ENCODE data around the gene PLPP3.

PLPP3 gene

DNA sequence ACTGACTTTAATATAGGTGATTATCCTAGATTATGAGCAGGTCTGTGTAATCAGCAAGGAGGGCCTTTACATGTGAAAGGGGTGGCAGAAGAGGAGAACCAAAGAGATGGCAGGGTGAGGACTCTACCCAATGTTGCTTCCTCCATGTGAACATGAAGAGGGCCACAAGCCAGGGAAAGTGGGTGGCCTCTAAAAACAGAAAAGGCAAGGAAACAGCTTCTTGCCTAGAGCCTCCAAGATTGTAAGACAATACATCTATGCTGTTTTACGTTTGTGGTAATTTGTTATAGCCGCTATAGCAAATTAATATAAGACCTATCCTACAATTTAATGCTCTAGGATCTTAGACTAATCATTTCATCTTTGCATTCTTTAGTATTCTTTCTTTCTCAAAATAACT, 85.5 kb downstream of the PLPP3 start:
- no peak for DNase-seq

GRCh38 chr1:56491441-56491840, 87.9 kb downstream of the PLPP3 start:
- DNase-seq, result no peak

- DNase-seq, result no peak
Observed at GRCh38 chr1:56490619-56491018, 88.7 kb downstream of the PLPP3 start.

DNA sequence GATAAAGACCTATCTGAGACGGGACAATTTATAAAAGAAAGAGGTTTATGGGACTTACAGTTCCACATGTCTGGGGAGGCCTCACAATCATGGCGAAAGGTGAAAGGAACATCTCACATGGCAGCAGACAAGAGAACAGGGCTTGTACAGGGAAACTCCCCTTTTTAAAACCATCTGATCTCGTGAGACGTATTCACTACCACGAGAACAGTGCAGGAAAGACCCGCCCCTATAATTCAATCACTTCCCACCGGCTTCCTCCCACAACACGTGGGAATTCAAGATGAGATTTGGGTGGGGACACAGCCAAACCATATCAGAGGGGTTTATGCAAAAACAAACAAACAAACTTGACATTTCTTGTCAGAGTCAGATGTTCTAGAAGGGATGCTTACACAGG, 89.7 kb downstream of the PLPP3 start:
- DNase-seq, result no peak

DNA sequence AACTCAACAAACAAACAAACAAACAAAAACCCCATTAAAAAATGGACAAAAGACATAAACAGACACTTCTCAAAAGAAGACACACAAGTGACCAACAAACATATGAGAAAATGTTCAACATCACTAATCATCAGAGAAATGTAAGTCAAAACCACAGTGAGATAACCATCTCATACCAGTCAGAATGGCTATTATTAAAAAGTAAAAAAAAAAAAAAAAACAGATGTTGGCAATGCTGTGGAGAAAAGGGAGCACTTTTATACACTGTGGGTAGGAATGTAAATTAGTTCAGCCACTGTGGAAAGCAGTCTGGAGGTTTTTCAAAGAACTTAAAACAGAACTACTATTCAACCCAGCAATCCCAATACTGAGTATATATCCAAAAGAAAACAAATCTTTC, 94.7 kb downstream of the PLPP3 start:
- no peak for DNase-seq

- no peak for DNase-seq
Observed at GRCh38 chr1:56483104-56483503, 96.3 kb downstream of the PLPP3 start.

DNA sequence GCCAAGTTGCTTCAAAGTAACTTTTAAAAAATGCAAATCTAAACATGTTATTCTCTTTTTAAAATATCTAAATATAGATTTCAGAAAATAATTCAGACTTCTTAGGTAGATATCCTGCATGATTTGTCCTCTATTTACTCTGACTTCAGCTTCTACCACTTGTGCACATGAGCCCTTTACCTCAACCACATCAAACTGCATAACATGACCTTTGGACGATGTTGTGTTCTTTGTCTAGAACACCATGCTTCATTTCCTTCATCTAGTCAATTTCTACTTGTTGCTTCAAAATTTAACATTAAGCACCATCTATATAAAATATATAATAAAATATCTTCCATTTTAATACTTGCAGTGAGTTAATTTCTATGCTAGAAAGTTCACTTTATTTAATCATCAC, 96.9 kb downstream of the PLPP3 start:
- no peak for DNase-seq

- no peak for DNase-seq
Observed at GRCh38 chr1:56481140-56481694, 98.1 kb downstream of the PLPP3 start.

GRCh38 chr1:56478734-56479133, 100.6 kb downstream of the PLPP3 start:
- DNase-seq, result no peak

- DNase-seq, result no peak
Observed at GRCh38 chr1:56477164-56478111, 101.9 kb downstream of the PLPP3 start.

GRCh38 chr1:56473582-56474270, 105.6 kb downstream of the PLPP3 start:
- DNase-seq, result no peak

- no peak for DNase-seq
Observed at GRCh38 chr1:56472860-56473259, 106.5 kb downstream of the PLPP3 start.

DNA sequence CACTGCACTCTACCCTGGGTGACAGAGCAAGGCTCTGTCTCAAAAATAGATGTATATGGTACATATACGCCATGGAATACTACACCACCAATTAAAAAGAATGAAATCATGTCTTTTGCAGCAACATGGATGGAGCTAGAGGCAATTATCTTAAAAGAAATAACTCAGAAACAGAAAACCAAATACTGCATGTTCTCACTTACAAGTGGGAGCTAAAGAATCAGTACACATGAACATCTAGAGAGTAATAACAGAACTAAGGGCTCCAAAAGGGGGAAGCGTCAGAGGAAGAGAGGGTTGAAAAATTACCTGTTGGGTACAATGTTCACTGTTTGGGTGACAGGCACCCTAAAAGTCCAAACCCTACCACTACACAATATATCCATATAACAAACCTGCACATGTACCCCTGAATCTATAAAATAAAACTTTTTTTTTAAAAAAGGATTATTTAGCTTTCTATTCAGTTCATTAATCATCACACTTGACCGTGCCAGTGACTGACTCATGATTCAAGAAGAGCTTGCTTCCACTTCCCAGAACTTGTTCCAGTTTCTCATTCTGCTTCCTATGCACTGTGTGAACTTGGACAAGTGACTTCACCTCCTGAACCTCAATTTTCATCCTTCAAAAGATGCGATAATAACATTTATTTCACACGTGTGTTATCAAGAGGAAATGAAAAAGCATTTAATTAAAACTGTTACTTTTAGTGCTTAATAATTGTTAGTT, 109.6 kb downstream of the PLPP3 start:
- no peak for DNase-seq

DNA sequence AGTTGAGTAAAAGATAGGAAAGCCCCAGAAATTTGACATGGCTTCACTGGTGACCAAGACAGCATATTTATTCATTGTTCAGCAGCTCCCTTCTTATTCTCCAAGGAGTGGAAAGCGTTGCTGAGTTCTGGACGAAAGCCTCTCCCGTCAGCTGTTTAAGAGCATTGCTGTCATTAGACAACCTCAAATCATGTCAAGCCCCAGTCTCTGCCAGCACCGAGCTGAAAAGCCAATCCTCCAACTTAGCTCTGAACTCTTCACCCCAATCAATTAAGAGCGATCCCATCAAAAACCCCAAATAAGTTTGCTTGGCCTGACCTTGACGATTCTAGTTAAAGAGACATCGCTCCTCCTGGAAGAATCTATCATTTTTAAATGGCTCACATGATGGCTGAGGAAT, 110.8 kb downstream of the PLPP3 start:
- no peak for DNase-seq

DNA sequence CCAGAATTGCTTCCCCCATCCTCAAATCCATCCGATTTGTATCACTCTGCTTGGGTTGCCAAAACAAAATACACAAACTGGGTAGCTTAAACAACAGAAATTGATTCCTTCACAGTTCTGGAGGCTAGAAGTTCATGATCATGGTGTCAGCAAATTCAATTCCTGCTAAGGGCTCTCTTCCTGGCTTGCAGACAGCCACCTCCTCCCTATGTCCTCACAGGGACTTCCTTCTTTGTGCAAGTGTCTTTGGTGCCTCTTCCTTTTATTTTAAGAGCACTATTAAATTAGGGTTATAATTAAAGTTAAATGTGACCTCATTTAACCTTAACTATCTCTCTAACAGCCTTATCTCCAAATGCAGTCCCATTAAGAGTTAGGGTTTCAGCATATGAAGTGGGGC, 112.8 kb downstream of the PLPP3 start:
- DNase-seq, result no peak

DNA sequence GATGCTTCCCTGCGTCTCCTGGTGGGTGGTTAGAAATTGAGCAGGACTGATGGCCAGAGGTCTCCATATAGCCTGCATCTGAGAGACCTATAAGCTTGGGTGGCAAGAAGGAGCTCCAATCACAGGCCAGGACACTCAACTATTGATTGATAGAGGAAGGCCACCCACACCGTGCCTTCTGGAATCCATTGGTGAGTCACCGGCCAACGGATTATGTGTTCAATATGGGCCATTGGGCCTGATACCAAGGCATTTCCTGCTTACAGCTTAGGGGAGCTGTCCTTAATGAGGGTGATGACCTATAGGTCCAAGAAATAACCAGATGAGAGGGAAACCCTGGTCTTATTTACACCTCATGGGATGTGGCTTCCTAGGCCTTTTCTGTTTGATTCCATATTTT, 115.1 kb downstream of the PLPP3 start:
- no peak for DNase-seq

- no peak for DNase-seq
Observed at GRCh38 chr1:56463376-56463775, 116.0 kb downstream of the PLPP3 start.

GRCh38 chr1:56462209-56462608, 117.2 kb downstream of the PLPP3 start:
- DNase-seq, result no peak

- DNase-seq, result no peak
Observed at GRCh38 chr1:56461158-56462127, 117.9 kb downstream of the PLPP3 start.

DNA sequence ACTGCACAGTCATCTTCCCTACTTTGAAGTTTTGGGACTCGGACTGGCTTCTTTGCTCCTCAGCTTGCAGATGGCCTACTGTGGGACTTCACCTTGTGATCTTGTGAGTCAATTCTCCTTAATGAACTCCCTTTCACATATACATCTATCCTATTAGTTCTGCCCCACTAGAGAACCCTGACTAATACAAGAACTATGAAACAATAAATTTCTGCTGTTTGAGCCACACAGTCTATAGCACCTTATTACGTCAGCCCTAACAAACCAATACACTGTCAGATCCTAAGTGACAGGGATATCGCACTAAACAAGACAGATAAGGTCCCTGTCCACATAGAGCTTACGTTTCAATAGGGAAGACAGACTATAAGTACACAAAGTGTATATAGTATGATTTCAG, 120.1 kb downstream of the PLPP3 start:
- no peak for DNase-seq

- DNase-seq, result no peak
Observed at GRCh38 chr1:56457756-56458375, 121.5 kb downstream of the PLPP3 start.

All from 8988T (cell line).